GM12801 (cell line): Measurements from ENCODE around the gene KLHL35.

Source experiments
- CTCF ChIP-seq: IDR thresholded peaks from one replicate; pipeline ENCODE4 v1.5.1; 2011; ENCODE audit warnings: control low read depth; ENCODE audit not compliant: insufficient read length; ENCODE audit errors: extremely low read depth

Gene KLHL35

DNA sequence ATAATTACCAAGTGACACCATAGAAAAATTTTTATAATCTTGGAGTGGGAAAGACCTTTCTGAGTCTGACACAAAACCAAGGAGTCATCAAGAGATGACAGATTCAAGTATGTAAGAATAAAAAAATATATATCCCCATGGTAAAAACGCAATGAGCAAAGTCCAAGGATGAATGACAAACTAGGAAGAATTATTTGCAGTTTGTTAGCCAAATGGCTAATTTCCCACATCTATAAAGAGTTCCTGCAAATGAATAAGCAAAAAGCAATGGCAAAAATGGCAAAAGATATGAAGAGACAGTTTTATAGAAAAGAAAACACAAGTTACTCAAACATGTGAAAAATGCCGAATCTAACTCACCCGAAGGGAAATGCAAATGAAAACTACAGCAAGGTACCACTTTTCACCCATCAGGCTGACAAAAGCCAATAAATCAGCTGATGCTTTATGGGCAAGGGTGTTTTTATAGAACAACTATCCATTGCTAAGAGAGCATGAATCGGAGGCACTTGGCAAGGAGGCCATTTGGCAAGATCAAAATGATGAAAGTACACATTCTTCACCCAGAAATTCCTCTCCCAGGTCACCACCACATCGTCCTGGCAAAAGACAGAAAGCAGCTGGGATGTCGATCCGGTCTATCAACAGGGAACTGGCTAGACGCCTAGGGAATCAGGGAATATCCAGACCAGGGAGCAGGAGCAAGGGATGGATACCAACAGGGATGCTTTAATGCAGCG is 21.1 kb upstream of the KLHL35 start:
- no peak for TF ChIP-seq CTCF

DNA sequence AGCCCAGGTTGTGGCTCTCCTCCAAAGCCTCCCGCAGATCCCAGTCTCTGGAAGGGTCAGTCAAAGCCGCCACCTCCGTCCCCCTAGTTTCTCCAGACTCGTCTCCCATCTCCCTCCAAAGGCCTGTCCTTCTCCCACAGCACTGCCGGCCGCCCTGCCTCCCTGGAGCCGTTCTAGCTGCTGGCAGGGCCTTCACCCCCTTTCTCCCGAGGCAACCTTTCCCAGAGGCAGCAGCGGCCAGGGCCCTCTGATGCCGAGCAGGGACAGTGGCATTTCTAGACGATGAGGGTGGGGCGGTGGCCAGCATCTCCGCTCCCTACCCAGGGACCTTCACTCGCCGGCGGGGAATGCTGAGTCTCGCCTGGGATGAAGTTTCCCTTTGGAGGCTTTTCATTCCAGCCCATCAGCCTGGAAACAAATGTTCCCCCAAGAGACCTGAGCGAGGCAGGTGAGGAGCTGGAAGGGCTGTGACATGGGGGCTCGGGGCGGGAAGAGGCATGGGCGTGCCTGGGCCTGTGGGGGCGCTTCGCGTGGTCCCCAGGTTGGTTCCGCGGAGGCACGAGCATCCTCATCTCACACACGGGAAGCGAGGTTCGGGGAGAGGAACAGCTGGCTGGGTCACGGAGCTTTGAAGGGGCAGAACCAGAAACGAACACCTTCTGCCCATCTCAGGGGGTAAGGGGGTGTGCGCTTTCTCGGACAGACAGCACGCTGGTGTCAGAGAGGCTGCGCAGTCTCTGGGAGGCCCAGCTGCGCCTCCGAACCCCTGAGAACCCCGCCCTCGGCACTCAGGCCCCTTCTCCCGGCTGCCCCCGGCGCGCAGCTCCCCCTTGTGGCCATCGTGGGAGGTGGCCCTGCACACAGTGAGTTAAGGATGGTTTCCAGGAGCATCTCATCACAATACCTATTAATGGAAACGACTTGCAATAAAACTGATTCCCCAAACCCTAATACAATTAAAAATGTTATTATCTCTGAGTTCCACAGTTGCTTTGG is 18.1 kb upstream of the KLHL35 start:
- TF ChIP-seq CTCF = no peak

DNA sequence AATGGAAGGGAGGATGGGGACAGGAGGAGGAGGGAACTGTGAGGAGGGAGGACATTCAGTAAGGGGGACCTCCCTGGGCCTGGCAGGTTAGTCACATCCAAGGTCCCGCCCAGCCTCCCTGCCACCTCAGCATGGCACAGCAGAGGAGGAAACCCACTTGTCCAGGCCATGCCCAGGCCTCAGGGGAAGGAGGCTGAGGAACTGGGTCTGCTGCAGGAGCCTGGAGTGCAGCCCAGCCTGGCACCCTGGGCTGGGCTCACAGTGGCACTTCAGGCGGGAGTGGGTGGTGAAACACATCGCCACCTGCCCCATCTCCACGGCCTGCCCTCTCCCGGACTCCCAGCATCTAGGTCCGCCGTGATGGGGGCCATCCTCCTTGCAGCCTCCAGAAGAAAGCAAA is 17.2 kb upstream of the KLHL35 start:
- TF ChIP-seq CTCF = no peak

DNA sequence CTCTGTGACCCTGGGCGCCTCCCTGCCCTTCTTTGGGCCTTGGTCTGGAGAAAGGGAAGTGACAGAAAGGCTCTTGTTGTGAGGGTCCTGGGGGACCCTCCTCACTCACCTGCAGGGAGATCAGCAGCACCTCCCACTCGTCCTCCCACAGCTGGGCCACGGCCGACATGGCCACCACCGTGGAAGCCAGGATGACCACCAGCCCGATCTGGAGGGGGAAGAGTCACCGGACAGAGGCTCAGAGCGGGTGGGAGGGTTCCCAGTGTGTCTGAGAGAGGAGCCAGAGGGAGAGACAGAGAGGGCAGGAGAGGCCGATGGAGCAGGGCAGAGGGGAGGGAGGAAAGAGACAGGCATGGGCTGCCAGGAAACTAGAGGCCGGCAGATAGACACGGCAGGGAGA is 16.8 kb upstream of the KLHL35 start:
- TF ChIP-seq CTCF = no peak

DNA sequence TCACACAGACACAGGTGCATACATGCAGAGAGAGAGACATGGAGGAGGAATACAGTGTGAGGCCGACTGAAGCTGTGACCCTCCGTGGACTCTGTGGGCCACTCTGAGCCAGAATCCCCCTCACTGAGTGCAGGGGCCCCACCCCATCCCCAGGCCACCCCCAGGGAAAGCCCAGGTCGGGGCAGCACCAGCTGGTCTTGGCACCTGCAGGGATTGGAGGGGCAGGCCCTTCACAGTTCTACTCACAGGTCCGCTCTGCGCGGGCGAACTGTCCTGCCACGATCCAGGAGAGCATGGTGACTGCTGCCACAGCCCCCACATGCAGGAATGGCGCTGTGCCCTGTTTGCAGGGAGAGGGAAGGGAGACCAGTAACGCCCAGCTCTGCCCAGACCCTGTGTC is 16.3 kb upstream of the KLHL35 start:
- TF ChIP-seq CTCF = no peak

GRCh38 chr11:75447415-75447814 is 14.4 kb upstream of the KLHL35 start:
- TF ChIP-seq CTCF = no peak

DNA sequence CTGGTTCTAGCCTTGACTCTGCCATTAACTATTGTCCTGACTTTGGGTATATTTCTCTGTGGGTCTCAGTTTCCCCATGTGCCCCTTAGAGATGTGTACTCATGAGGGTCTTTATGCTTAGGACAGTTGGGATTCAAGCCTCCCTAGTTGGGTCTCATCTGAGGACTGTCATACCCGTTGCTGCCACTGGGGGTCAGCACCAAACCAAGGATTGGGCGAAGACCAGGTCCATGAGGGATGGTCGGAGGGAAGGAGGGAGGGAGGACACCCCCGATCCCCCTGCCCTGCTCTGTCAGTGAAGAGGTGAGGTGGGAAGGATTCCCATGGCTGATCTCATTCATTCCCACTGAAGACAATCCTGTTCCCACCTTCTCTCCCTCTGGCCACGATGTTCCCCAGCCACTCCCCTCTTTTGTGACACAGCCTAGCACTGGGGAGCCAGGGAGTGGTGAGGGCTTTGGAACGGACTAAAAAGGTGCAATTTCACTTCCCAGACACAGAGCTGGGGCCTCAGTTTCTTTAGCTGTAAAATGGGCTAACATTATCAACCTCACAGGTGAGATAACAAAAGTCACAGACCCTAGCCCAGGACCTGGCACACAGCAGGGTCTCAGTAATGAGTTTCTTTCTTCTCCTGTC is 12.4 kb upstream of the KLHL35 start:
- TF ChIP-seq CTCF = peak; percentile 19
